ENCODE results near the gene RPA4.
"Not testable (repeated sequence)": the region's sequence is repeated elsewhere in the genome, so short reads cannot be mapped to it uniquely, and the experiment has no call there.

Gene RPA4, protein sequence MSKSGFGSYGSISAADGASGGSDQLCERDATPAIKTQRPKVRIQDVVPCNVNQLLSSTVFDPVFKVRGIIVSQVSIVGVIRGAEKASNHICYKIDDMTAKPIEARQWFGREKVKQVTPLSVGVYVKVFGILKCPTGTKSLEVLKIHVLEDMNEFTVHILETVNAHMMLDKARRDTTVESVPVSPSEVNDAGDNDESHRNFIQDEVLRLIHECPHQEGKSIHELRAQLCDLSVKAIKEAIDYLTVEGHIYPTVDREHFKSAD

DNA sequence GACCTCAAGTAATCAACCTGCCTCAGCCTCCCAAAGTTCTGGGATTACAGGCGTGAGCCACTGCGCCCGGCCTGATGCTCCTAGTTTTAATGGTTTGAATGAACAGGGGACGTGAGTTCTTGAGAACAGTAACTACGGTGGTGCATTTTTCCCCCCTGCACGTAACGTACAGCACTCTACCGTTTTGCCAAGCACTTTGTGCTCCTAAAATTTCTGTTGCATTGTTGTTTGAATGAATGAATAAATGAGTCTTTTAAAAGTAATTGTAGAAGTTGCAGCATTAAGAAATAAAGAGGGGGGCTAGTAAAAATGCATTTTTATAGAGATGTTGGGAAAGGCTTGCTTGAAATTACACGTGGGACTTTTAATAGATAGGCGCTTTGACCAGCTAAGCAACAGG is at the start of gene RPA4:
Gene RPA4 (plus strand): TSS at position 301 of the 400 bp plus-strand sequence. CDS start 403 bp downstream, outside the sequence.
- no peak for DNase-seq (ENCODE audit: low read depth)

DNA sequence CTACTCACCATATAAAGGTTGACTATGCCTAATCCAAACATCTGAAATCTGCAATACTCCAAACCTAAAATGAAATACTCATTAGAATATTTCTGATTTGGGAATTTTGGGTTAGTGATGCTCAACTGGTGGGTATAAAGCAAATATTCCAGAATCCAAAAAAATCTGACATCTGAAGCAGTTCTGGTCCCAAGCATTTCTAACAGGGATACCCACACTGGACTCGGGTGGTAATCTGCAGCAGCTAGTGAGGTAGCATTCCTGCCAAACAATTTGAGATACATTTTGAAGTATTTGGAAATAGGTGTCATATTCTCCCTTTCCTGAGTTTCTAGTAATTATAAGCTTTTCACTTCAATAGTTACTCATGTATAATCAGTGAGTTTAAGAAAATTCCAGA is 49.6 kb upstream of the RPA4 start:
- DNase-seq (ENCODE audit: low read depth), result no peak

DNA sequence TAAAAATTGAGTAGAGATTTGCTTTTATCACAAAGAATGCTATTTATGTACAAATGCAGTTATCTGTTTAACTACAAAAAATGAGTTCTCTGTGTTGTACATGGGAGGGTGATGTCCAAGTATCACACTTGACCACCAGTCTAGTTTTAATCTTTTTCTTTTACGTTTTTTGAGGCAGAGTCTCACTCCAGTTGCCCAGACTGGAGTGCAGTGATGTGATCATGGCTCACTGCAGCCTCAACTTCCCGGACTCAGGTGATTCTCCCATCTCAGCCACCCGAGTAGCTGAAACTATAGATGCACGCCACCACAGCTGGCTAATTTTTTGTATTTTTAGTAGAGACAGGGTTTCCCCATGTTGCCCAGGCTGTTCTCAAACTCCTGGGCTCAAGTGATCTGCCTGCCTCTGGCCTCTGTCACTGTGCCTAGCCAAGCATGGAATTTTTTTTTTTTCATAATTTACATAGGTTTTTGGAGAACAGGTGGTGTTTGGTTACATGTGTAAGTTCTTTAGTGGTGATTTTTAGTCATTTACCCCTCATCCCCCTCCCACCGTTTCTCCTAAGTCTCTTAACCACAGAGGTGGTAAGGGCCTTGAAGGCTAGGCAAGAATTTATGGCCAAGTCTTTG is 47.9 kb upstream of the RPA4 start:
- DNase-seq (ENCODE audit: low read depth), result no peak

DNA sequence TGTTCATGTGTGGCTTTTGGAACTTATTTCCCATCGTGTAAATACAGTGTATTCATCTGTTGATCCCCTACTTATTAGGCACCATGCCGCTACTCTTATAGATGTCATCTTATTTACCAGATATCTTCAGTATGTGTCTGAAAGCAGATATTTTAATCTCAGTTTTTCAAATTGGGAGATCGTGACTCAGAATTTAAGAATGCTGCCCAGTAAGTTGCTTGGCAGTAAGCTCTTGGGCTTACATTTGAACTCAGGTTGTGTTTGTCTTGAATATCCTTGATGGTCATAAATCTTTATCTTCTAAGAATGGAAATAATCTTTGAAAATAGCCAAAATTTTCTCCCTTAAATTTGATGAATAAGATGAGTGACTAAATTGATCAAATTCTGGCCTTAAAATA is 45.9 kb upstream of the RPA4 start:
- DNase-seq (ENCODE audit: low read depth), result no peak

DNA sequence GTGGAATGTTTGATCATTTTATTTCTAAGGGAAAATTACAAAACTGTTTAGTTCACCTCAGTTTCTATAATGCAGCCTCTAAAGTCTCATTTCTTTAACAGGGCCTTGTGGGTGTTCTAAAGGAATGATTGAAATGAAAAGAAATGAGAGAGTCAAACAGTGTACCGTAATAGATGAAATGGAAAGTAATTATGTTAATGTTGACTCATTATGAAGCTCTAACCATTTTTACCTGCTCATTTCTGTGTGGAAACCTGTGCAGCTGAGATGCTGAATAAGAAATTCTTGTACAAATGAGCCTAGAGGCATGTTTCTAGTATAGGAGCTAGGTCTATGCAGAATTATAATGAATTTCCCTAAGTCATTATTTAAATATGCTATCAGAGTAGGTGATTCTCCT is 45.2 kb upstream of the RPA4 start:
- DNase-seq (ENCODE audit: low read depth), result no peak

DNA sequence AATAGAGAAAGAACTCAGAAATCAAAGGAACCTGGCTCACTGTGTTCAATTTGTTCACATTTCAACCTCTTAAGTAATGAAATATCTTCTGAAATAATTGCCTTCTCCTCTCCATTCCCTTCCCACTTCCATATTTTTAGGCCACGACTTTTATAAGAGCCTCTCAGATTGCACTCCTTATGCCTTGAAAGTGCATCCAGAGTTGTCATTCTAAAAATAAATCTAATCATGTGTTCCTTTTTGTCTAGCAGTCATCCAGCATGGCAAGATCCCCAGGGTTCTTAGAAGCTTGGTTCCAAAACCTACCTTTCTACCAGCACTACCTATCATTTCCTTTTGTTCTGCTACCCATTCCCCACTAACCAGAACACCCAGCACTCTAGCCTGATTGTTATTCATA is 42.4 kb upstream of the RPA4 start:
- no peak for DNase-seq (ENCODE audit: low read depth)

DNA sequence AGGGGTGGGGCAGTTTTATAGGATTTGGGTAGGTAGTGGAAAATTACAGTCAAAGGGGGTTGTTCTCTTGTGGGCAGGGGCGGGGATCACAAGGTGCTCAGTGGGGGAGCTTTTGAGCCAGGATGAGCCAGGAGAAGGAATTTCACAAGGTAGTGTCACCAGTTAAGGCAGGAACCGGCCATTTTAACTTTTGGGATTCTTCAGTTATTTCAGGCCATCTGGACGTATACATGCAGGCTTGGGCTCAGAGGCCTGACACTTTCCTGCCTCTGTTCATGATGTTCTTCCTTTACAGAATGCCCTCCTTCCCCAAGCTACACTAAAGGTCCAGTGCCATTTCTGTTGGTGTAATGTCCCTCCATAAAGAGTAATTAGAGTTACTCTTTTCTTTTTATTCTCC is 41.8 kb upstream of the RPA4 start:
- DNase-seq (ENCODE audit: low read depth), result not testable (repeated sequence)

DNA sequence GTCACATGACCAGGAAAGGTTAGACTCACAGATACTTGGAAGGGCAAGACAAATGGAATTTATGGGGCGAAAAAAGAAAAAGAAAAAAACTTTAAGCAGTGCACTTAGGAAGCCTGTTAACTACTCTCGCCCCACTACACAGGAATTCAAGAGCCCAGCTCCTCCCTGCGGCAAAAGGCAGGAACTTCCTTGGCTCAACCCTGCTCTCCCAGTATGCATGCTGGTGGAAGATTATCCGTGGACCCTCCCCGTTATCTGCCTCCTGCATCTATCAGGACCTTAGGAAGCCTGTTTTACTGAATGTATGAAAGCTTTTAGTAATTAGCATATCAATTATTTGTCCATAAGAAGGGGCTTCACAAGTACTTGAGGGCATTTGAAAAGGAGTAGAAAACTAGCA is 40.1 kb upstream of the RPA4 start:
- no peak for DNase-seq (ENCODE audit: low read depth)

DNA sequence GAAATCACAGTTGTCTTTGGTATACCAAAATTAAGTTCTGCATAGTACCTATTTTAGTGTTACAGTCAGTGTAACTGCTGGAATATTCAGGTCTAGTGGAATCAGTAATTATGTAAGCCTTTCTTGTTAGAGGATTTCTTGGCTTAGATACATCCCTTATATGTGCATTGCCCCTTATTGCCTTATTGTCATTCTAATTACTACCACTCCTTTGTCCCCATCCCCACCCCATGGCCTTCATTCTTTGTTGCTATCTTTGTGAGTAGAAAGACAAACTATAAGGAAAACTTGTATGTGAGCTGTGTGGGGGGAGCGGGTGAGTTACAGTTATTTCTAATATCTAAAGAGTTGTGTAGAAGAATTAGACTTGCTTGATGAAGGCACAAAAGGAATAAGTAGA is 36.9 kb upstream of the RPA4 start:
- DNase-seq (ENCODE audit: low read depth), result no peak

DNA sequence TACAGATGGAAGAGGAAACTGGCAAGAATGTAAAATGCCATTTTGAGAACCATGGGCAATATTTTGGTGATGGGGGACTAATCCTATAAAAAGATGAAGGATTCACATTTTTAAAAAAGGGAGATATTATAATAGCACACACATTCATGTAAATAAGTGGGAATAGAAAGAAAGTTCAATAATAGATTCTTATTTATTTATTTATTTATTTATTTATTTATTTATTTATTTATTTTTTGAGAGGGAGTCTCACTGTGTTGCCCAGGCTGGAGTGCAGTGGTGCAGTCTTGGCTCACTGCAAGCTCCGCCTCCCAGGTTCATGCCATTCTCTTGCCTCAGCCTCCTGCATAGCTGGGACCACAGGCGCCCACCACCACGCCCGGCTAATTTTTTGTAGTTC is 24.3 kb upstream of the RPA4 start:
- DNase-seq (ENCODE audit: low read depth), result not testable (repeated sequence)

DNA sequence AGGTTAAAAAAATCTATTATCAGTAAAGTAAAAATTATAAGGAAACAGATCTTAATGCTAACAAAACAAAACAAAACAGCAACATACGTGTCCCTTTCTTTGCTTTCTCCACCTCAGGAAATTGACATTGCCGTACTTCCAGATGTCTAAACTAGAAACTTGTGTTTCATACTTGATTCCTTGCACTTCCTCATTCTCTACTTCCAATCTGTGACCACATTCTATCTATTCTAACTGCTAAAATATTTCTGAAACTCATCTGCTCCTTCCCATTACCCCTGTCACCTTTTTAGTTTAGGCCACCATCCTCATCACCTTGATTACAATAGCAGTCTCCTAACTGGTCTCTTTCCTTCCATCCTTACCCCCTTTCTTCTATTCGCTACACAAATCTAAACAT is 22.5 kb upstream of the RPA4 start:
- no peak for DNase-seq (ENCODE audit: low read depth)

DNA sequence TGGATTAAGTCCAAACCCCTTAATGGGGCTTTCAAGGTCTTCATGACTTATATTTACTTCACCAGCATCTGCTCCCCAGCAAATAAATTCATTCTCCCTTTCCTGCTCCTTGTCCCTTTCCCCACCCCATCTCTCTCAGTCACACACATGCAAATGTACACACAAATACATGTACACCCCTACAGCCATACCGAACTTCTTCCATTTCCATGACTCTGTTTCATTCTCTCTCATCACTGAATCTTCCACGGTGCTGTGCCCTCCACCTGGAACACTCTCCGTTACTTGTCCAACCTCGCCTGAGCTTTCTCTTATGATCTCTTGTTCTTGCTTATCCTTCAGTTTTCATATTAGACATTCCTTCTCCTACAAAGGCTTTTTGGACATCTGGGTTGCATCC is 22.0 kb upstream of the RPA4 start:
- DNase-seq (ENCODE audit: low read depth), result no peak

DNA sequence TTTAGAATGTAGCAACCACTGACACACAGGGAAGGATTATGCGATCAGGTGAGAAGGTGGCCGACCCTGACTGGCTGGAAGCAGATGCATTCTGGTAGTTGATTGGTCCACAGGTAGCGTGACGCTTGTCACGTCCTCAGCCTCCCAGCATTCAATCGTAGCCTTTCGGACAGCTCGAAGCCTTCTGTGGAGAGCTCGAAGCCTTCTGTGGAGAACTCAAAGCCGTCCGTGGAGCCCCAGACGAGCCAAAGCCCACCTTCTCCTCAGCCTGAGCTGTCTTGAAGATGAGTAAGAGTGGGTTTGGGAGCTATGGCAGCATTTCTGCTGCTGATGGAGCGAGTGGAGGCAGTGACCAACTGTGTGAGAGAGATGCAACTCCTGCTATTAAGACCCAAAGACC is 319 bp downstream of the RPA4 start:
- no peak for DNase-seq (ENCODE audit: low read depth)

DNA sequence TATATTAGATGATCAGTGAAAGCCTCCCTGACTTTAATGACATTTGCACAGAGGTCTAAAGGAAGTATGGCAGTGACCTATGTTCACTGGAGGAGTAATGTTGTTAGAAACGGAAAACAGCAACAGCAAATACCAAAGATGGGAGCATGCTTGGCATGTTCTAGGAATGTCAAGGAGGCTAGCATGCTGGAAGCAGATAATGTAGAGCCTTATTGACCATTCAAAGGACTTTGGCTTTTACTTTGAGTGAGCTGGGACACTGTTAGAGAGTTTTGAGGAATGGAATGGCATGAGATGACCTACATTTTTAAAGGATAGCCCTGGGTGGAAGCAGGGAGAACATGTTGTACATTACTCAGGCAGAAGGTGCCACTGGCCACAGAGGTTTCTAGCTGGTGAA is 6.0 kb downstream of the RPA4 start:
- no peak for DNase-seq (ENCODE audit: low read depth)

DNA sequence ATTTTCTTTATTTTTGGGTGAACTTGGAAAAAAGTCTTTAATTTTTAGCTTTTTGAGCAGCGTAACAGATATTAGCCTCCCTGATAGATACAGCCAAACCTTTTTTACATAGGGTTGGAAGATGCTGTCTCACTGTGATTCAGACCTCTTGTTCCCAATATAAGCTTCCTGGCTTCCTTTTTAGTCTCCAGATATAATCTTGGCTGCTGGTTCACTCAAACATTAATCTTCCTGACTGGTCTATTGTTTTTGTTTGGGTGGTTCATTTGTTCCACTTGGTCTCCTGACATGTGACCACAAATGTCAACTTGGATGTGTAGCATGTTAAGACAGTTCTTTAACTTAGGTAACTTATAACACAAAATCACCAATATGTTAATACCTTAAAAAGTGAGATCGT is 23.0 kb downstream of the RPA4 start:
- no peak for DNase-seq (ENCODE audit: low read depth)

DNA sequence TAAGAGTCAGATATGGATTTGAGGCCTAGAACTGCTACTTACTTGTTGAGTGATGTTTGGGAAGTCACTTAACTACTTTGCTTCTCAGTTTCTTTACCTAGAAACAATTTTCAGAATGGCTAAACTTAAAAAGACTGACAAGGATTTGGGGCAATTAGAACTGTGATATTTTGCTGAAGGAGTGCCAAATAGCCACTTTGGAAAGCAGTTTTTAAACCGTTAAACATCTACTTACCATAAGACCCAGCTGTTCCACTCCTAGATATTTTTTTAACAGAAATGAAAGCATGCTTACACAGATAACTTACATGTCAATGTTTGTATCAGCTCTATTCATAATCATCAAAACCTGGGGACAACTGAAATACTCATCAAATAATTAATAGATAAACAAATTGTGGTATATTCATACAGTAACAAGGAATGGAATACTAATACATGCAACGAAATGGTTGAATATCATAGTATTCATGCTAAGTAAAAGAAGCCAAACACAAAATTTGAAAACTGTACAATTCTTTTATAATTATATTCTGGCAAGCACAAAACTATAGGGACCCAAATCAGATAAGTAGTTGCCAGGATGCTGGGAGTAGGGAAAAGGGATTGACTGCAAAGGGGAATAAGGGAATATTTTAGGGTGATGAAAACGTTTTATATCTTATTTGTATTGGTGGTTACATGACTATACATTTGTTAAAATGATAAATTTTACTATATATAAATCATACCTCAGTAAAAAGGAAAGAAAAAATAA is 24.0 kb downstream of the RPA4 start:
- DNase-seq (ENCODE audit: low read depth), result no peak

DNA sequence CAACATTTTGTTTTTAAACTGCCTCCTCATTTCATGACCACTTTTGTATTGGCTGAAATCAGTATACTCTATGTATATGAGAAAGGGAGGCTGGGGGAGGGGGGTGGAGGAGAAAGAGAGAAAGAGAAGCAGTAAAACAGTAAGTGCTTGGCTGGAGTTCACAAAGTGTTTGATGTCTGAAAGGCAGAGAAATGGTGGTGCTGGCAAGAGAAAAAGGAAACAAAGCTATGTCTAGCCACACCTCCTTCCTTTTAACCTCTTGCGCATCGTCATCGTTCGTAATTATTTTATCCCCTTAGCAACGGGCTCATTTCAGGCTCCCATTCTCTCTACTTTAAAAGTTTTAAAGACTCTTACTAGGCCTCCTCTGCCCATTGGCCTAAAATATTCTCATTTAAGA is 25.6 kb downstream of the RPA4 start:
- no peak for DNase-seq (ENCODE audit: low read depth)

DNA sequence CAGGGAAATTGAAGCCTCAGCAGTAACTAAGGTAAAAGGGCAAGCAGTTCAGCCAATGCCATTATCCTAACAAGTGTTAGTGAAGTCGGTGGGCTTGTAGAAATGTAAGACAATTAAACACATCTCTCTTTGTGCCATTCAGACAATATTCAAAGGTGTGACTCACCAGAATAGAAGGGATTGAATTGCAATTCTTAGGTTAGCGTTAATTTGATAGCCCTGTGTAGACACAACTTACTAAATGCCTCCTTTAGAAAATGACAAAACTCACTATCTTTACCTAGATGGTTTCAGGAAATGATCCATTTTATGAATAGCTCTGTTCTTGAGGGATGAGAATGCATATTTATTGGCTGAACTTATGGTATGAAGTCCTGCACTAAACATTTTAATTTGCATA is 35.2 kb downstream of the RPA4 start:
- no peak for DNase-seq (ENCODE audit: low read depth)

DNA sequence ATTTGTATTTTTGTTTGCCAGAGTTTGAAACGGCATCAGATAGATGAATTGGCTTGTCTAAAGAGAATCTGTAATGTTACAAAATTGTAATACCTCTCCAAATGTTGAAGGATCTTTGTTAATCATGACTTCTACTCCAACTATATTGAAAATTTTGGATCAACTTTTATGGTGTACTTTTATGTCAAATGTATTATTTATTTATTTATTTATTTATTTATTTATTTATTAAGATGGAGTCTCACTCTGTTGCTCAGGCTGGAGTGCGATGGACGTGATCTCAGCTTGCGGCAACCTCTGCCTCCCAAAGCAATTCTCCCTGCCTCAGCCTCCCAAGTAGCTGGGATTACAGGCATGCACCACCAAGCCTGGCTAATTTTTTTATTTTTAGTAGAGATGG is 36.0 kb downstream of the RPA4 start:
- no peak for DNase-seq (ENCODE audit: low read depth)

DNA sequence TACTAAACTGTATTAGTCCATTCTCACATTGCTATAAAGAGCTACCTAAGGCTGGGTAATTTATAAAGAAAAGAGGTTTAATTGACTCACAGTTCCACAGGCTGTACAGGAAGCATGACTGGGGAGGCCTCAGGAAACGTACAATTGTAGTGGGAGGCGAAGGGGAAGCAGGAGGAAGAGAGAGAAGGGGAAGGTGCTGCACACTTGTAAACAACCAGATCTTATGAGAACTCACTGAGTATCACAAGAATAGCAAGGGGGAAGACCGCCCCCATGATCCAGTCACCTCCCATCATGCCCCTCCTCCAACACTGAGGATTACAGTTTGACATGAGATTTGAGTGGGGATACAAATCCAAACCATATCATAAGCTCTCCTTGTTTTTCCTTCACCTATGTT is 40.9 kb downstream of the RPA4 start:
- DNase-seq (ENCODE audit: low read depth), result no peak

DNA sequence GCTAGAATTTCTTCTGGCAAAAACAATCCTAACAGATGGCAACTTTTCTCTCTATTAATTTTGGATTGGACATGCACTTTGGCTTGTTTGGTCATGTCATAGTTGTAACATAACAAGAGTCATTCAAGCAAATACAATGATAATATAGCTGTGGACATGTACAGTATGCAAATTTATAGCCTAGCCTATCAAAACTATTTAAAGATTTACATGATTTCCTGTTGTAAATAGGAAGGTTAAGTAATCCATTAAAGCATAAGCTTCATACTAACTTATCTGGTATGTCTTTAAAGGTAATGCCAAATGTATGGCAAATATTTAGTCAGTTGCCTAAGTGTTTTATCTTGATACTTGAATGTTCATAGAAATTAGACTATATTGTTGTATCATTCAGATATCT is 45.3 kb downstream of the RPA4 start:
- no peak for DNase-seq (ENCODE audit: low read depth)

All from stimulated activated CD8-positive, alpha-beta memory T cell treated with anti-CD3 and anti-CD28 coated beads, Interleukin-15, amount 100 ng/mL, for 24 hours (primary cell).